ENCODE results near the gene TMEM106B.

Gene TMEM106B

DNA sequence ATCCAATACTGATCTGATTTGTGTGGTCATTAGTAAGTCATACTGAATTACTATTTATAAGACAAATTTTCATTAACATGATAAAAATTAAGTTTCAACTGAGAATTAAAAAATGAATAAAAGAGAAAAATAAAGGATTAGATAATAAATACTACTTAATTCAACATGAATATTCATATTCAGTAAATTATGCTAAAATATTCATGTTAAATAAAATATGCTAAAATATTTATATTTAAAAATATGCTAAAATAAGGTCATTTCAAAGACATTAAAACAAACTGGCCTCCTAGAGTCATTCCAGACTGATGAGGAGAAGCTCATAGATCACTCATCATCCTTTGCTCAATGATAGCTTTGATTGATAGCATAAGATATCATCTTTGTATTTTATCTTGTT lies 16.7 kb upstream of the TMEM106B start:
- H4K8ac ChIP-seq (ENCODE audit: low read depth, low read length) = no peak overlapping the region
- no peaks in the 10 kb centered on the region for H3K79me1 ChIP-seq (ENCODE audit: low read depth, low read length)
- H3K4ac ChIP-seq (ENCODE audit: low read length) = no peak overlapping the region
- H3K14ac ChIP-seq (ENCODE audit: low read length) = no peak overlapping the region
- H2BK120ac ChIP-seq (ENCODE audit: low read depth, low read length) = no peak overlapping the region
- H3K4me1 ChIP-seq (ENCODE audit: control insufficient read depth in 2 of 2, insufficient read depth in 1 of 2, low read depth in 1 of 2, low read length in 2 of 2) = no peaks in the 10 kb centered on the region
- H3K9me3 ChIP-seq (replicated peaks in 1 of 2; ENCODE audit: control insufficient read depth in 2 of 2, insufficient read depth in 1 of 2, low read depth in 1 of 2, low read length in 2 of 2) = no peaks in the 10 kb centered on the region
- no peaks in the 10 kb centered on the region for H3K27me3 ChIP-seq (ENCODE audit: control insufficient read depth in 3 of 3, insufficient read depth in 3 of 3, low read depth in 1 of 3, low read length in 3 of 3)
- no peak overlapping the region for H2BK5ac ChIP-seq (ENCODE audit: low read length)
- no peaks in the 10 kb centered on the region for H3K36me3 ChIP-seq (replicated peaks in 1 of 2; ENCODE audit: control insufficient read depth in 2 of 2, insufficient read depth in 2 of 2, low read length in 2 of 2)
- no peak overlapping the region for H2AFZ ChIP-seq (ENCODE audit: low read length)
- no peak overlapping the region for H3K4me3 ChIP-seq (ENCODE audit: low read length in 2 of 2)
- no peak for DNase-seq (ENCODE audit: low spot score)
- H3K9ac ChIP-seq (ENCODE audit: low read depth, low read length, poor library complexity) = no peak overlapping the region
- no peak overlapping the region for H3K27ac ChIP-seq (replicated peaks; ENCODE audit: low read length)
- H4K91ac ChIP-seq (ENCODE audit: low read depth, low read length, poor library complexity) = no peak overlapping the region
- no peak overlapping the region for H2BK12ac ChIP-seq (ENCODE audit: low read length)
- no peak overlapping the region for H2AK5ac ChIP-seq (ENCODE audit: low read depth, low read length)
- H3K4me2 ChIP-seq (ENCODE audit: insufficient read depth, low read length, poor library complexity, severe bottlenecking) = no peak overlapping the region
- H3K18ac ChIP-seq (ENCODE audit: low read length) = no peak overlapping the region
- H3K23ac ChIP-seq (ENCODE audit: low read depth, low read length, poor library complexity) = no peak overlapping the region
- no peak overlapping the region for H2BK15ac ChIP-seq (ENCODE audit: low read length)

DNA sequence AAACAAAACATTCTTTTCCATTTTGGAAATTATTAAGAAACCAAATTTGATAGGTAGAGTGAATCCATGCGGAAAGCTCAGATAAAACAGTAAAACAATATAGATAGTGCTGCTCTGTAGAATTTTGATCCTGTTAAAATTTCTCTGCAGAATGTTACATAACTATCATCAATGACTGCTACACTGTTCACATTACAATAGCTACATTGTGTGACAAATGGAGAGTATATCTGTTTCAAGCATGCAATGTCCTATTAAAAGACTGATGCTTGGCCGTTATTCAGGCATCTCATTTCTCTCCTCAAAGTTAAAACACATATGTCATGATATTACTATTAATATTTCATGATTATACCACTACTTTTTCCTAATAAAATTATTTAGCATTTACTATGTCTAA lies 14.7 kb upstream of the TMEM106B start:
- no CpG with 5 or more reads among the region's 2 CpGs for WGBS, 2 donors (ENCODE audit: extremely low coverage in 2 of 2, insufficient read length in 2 of 2, insufficient replicate concordance in 1 of 2)
- no peak for DNase-seq (ENCODE audit: low spot score)
- H3K4me2 ChIP-seq (ENCODE audit: insufficient read depth, low read length, poor library complexity, severe bottlenecking) = no peak overlapping the region
- H3K9me3 ChIP-seq (replicated peaks in 1 of 2; ENCODE audit: control insufficient read depth in 2 of 2, insufficient read depth in 1 of 2, low read depth in 1 of 2, low read length in 2 of 2) = no peaks in the 10 kb centered on the region
- H2AK5ac ChIP-seq (ENCODE audit: low read depth, low read length) = no peak overlapping the region
- no peak overlapping the region for H4K8ac ChIP-seq (ENCODE audit: low read depth, low read length)
- H2AFZ ChIP-seq (ENCODE audit: low read length) = no peak overlapping the region
- H3K27me3 ChIP-seq (ENCODE audit: control insufficient read depth in 3 of 3, insufficient read depth in 3 of 3, low read depth in 1 of 3, low read length in 3 of 3) = no peaks in the 10 kb centered on the region
- H2BK15ac ChIP-seq (ENCODE audit: low read length) = no peak overlapping the region
- no peak overlapping the region for H3K14ac ChIP-seq (ENCODE audit: low read length)
- no peak overlapping the region for H3K4me3 ChIP-seq (ENCODE audit: low read length in 2 of 2)
- H3K27ac ChIP-seq (replicated peaks; ENCODE audit: low read length) = no peak overlapping the region
- no peak overlapping the region for H2BK12ac ChIP-seq (ENCODE audit: low read length)
- H4K91ac ChIP-seq (ENCODE audit: low read depth, low read length, poor library complexity) = no peak overlapping the region
- no peak overlapping the region for H3K18ac ChIP-seq (ENCODE audit: low read length)
- no peak overlapping the region for H3K23ac ChIP-seq (ENCODE audit: low read depth, low read length, poor library complexity)
- no peaks in the 10 kb centered on the region for H3K79me1 ChIP-seq (ENCODE audit: low read depth, low read length)
- no peaks in the 10 kb centered on the region for H3K36me3 ChIP-seq (replicated peaks in 1 of 2; ENCODE audit: control insufficient read depth in 2 of 2, insufficient read depth in 2 of 2, low read length in 2 of 2)
- H3K4me1 ChIP-seq (ENCODE audit: control insufficient read depth in 2 of 2, insufficient read depth in 1 of 2, low read depth in 1 of 2, low read length in 2 of 2) = no peaks in the 10 kb centered on the region
- no peak overlapping the region for H3K9ac ChIP-seq (ENCODE audit: low read depth, low read length, poor library complexity)
- no peak overlapping the region for H2BK5ac ChIP-seq (ENCODE audit: low read length)
- no peak overlapping the region for H2BK120ac ChIP-seq (ENCODE audit: low read depth, low read length)
- no peak overlapping the region for H3K4ac ChIP-seq (ENCODE audit: low read length)

DNA sequence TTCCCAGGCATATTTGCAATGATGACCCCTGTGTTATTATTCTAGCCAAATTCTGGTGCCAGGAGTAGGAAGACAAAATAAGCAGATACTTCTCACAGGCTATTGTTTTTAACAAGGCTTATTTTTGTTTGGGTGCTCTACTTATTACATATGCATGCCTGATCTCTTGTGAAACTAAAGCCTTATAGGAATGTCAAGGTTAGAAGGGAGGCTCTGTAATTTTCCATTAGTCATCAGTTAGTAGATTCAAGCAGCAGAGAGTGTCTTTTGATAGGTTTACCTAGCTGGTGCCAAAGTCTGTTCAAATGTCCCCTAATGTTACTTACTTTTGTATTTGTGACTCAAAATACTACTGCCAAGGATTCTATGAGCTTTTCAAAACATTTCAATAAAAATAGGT lies 11.7 kb upstream of the TMEM106B start:
- H3K14ac ChIP-seq (ENCODE audit: low read length) = no peak overlapping the region
- H3K4me3 ChIP-seq (ENCODE audit: low read length in 2 of 2) = no peak overlapping the region
- no peaks in the 10 kb centered on the region for H3K9me3 ChIP-seq (replicated peaks in 1 of 2; ENCODE audit: control insufficient read depth in 2 of 2, insufficient read depth in 1 of 2, low read depth in 1 of 2, low read length in 2 of 2)
- H3K36me3 ChIP-seq (replicated peaks in 1 of 2; ENCODE audit: control insufficient read depth in 2 of 2, insufficient read depth in 2 of 2, low read length in 2 of 2) = no peaks in the 10 kb centered on the region
- H2BK12ac ChIP-seq (ENCODE audit: low read length) = no peak overlapping the region
- no peak overlapping the region for H4K91ac ChIP-seq (ENCODE audit: low read depth, low read length, poor library complexity)
- no peak overlapping the region for H2BK5ac ChIP-seq (ENCODE audit: low read length)
- H2AFZ ChIP-seq (ENCODE audit: low read length) = no peak overlapping the region
- no peak overlapping the region for H3K9ac ChIP-seq (ENCODE audit: low read depth, low read length, poor library complexity)
- H2BK15ac ChIP-seq (ENCODE audit: low read length) = no peak overlapping the region
- no peak overlapping the region for H3K4me2 ChIP-seq (ENCODE audit: insufficient read depth, low read length, poor library complexity, severe bottlenecking)
- no peak overlapping the region for H3K4ac ChIP-seq (ENCODE audit: low read length)
- no peak overlapping the region for H4K8ac ChIP-seq (ENCODE audit: low read depth, low read length)
- H2BK120ac ChIP-seq (ENCODE audit: low read depth, low read length) = no peak overlapping the region
- H3K18ac ChIP-seq (ENCODE audit: low read length) = no peak overlapping the region
- no peak overlapping the region for H3K27ac ChIP-seq (replicated peaks; ENCODE audit: low read length)
- H2AK5ac ChIP-seq (ENCODE audit: low read depth, low read length) = no peak overlapping the region
- H3K23ac ChIP-seq (ENCODE audit: low read depth, low read length, poor library complexity) = no peak overlapping the region
- DNase-seq (ENCODE audit: low spot score) = no peak
- no peaks in the 10 kb centered on the region for H3K4me1 ChIP-seq (ENCODE audit: control insufficient read depth in 2 of 2, insufficient read depth in 1 of 2, low read depth in 1 of 2, low read length in 2 of 2)
- H3K79me1 ChIP-seq (ENCODE audit: low read depth, low read length) = no peaks in the 10 kb centered on the region
- no peaks in the 10 kb centered on the region for H3K27me3 ChIP-seq (ENCODE audit: control insufficient read depth in 3 of 3, insufficient read depth in 3 of 3, low read depth in 1 of 3, low read length in 3 of 3)

DNA sequence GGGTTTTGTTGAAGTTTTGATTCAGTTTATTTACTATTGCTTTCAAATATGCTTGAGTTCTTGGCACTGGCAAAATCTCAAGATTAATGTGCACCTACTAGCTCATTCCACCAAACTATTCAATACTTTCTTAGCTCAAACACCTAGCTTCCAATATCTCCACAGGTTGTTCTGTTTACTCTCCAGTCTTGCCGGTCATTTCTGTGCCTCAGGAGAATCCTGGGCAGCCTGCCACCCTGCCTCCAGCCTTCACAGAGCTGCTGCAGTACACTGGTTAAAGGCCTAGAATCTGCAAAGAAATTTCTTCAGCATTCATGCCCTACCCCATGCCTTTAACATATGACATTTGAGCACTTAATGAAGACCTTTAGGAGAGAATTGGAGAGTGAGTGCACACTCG lies 4.0 kb upstream of the TMEM106B start:
- Histone ChIP-seq H3K27me3 (ENCODE audit: control insufficient read depth in 3 of 3, insufficient read depth in 3 of 3, low read depth in 1 of 3, low read length in 3 of 3) (peaks cover 0 to 36% (median 2%) of the 10 kb centered on the region in 3 experiments), H3K79me1 (ENCODE audit: low read depth, low read length) (no peaks in the 10 kb centered on the region), H4K91ac (ENCODE audit: low read depth, low read length, poor library complexity) (no peak overlapping the region), H3K27ac (replicated peaks; ENCODE audit: low read length) (no peak overlapping the region), H2AFZ (ENCODE audit: low read length) (no peak overlapping the region), H2AK5ac (ENCODE audit: low read depth, low read length) (no peak overlapping the region), H3K18ac (ENCODE audit: low read length) (no peak overlapping the region), H3K14ac (ENCODE audit: low read length) (no peak overlapping the region), H3K4me1 (ENCODE audit: control insufficient read depth in 2 of 2, insufficient read depth in 1 of 2, low read depth in 1 of 2, low read length in 2 of 2) (no peaks in the 10 kb centered on the region), H3K23ac (ENCODE audit: low read depth, low read length, poor library complexity) (no peak overlapping the region), H3K4me3 (ENCODE audit: low read length in 2 of 2) (no peak overlapping the region), H4K8ac (ENCODE audit: low read depth, low read length) (no peak overlapping the region), H3K9me3 (replicated peaks in 1 of 2; ENCODE audit: control insufficient read depth in 2 of 2, insufficient read depth in 1 of 2, low read depth in 1 of 2, low read length in 2 of 2) (no peaks in the 10 kb centered on the region), H3K4ac (ENCODE audit: low read length) (no peak overlapping the region), H3K9ac (ENCODE audit: low read depth, low read length, poor library complexity) (no peak overlapping the region), H3K36me3 (replicated peaks in 1 of 2; ENCODE audit: control insufficient read depth in 2 of 2, insufficient read depth in 2 of 2, low read length in 2 of 2) (no peaks in the 10 kb centered on the region), H2BK5ac (ENCODE audit: low read length) (no peak overlapping the region), H3K4me2 (ENCODE audit: insufficient read depth, low read length, poor library complexity, severe bottlenecking) (no peak overlapping the region), H2BK120ac (ENCODE audit: low read depth, low read length) (no peak overlapping the region), H2BK12ac (ENCODE audit: low read length) (no peak overlapping the region), H2BK15ac (ENCODE audit: low read length) (no peak overlapping the region)
- WGBS, 2 donors (ENCODE audit: extremely low coverage in 2 of 2, insufficient read length in 2 of 2, insufficient replicate concordance in 1 of 2) = no CpG with 5 or more reads among the region's 2 CpGs
- DNase-seq (ENCODE audit: low spot score) = no peak
